GM12873 (cell line): Measurements from ENCODE around the gene FARP1.

ENCODE experiments used
- CTCF ChIP-seq: IDR thresholded peaks from 2 replicates; pipeline ENCODE4 v1.5.1; 2012; ENCODE audit warnings: low read depth, mild to moderate bottlenecking, moderate library complexity, low read length, control low read depth; ENCODE audit not compliant: insufficient read depth; ENCODE audit errors: missing control alignments

FARP1 gene

DNA sequence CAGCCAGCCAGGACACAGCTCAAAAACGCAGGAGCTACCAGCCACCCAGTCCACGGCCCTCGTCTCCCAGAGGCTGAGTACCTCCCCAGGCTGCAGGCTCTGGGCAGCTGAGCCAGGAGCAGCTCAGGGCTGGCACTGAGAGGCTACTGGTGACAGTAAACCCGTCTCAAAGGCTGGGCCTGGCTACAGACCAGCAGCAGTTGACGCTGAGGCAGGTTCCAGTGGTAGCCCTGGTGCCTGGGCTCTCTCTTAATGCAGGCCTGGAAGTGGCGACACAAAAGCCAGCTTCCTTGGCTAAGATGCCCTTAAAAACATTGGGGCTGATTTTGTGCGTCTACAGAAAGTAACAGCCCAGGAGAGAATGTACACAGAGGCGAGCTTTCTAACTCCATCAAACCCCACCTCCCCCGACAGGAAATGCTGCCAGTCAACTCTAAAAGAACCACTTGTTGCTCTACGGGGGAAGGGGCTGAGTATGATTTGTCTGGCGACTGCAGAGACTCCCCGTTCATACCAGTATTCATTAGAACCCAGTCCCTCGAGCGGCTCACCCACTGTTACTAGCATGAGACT lies 307.7 kb downstream of the FARP1 start:
- TF ChIP-seq CTCF = no peak

DNA sequence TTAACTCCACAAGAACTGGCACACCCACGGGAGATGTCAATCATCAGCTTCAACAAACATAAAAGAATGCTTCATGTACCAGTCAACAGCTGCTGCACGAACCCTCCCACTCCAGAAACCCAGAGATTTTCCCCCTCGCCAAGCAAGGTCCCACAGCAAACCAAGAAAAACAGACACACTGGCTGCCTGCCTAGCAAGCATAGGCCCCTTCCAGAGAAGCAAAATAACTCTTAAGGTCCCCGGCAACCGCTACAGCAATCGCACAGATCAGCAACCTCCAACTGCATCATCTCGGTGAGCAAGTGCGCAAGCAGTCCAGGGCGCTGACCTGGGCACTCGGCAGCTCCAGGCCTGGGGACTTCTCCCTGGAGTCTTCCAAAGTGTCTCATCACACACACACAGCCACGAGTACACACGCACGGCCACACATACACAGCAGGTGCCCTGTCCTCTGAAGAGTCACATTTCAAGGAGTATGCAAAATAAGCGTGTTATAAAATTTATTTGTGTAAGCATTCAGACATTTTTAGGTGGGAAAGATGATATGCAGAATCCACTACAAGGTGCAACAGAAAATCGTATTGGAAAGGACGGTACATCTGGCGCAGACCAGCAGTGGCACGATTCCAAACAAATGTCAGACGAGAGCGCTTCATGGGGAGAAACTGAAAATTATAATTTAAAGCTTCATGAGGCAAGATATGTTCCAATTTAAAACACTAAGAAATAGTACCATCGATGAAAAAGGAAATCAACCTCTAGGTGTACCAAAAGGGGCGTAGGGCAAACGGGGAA lies 309.0 kb downstream of the FARP1 start:
- TF ChIP-seq CTCF = no peak

DNA sequence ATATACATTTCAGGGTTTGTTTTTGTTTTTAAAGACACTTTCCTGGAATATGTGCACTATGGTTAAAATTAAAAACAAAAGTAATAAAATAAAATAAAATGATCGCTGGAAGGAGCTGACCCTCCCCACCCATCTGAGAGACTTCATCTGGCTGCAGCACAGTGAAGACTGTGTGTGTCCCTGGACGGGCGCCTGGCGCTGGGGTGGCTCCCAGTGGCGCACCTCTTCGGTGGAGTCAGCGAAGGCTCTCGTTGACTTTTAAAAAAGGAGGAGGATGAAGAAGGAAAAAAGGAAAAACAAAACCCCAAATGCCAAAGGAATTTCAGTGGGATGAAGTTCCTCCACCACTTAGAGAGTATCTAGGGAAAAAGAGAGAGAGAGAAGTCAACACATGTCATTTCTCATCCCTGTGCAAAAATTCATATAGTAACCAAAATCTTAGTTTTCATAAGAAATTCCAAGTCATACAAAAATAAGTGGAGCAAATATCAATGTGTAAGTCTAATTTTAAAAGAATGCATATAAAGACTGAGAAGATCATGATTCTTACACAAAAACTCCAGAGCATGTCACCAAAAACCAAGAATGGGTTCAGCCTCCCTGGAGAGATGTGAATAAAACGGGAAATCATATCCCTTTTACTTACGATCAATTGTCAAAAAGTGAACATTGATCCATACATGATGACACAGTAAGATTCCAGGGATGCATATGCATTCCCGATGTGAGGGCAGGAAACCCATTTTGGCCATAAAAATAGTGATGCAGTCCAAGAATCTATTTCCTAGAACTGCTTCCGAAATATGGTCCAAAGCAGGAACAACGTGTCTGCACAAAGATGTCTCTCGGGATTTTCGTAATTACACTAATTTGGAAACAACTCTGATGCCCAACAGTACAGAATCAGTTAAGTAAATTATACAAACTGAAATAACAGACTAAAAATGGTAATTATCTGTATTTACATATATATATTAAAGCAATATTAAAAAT lies 310.3 kb downstream of the FARP1 start:
- no peak for TF ChIP-seq CTCF

- TF ChIP-seq CTCF = no peak
Measured at GRCh38 chr13:98454389-98454881, 311.5 kb downstream of the FARP1 start.

- TF ChIP-seq CTCF = no peak
Measured at GRCh38 chr13:98456413-98456845, 313.5 kb downstream of the FARP1 start.

- no peak for TF ChIP-seq CTCF
Measured at GRCh38 chr13:98457053-98457452, 314.2 kb downstream of the FARP1 start.
